GM23248 (cell line): ENCODE data around the gene TRIP6. TPM values are rescaled to one million over a fixed set of nuclear protein-coding genes. Genes with fewer than 3 reads are reported as not detected.

Experiments used
- DNase-seq: peaks from one replicate; pipeline ENCODE4 v3.0.0-alpha.2; 2015
- H2AFZ ChIP-seq: fragments of 200-600 bp; sonication (generic); 2 replicates; pipeline ENCODE4 v1.6.1; 2016; ENCODE audit warnings: antibody characterized with exemption
- H3F3A ChIP-seq: fragments of 200-600 bp; sonication (generic); 2 replicates; pipeline ENCODE4 v1.6.1; 2016; ENCODE audit warnings: mild to moderate bottlenecking, antibody characterized with exemption, mixed run types; ENCODE audit not compliant: insufficient read depth
- H3K27ac ChIP-seq: fragments of 200-600 bp; sonication (generic); 2 replicates; pipeline ENCODE4 v1.5.1; 2016; ENCODE audit warnings: mild to moderate bottlenecking
- H3K27me3 ChIP-seq: fragments of 200-600 bp; sonication (generic); replicated peaks from 2 replicates; pipeline ENCODE4 v1.6.1; 2016; ENCODE audit warnings: mild to moderate bottlenecking; ENCODE audit not compliant: insufficient read depth
- H3K36me3 ChIP-seq: fragments of 200-600 bp; sonication (generic); 2 replicates; pipeline ENCODE4 v1.6.1; 2016; ENCODE audit warnings: low read depth, mild to moderate bottlenecking
- H3K4me1 ChIP-seq: fragments of 200-600 bp; sonication (generic); 2 replicates; pipeline ENCODE4 v1.6.1; 2016; ENCODE audit warnings: mild to moderate bottlenecking; ENCODE audit not compliant: insufficient read depth
- H3K4me2 ChIP-seq: fragments of 200-600 bp; sonication (generic); one replicate; pipeline ENCODE4 v1.6.1; 2016; ENCODE audit warnings: mild to moderate bottlenecking; ENCODE audit not compliant: unreplicated experiment
- H3K4me3 ChIP-seq: fragments of 200-600 bp; sonication (generic); 2 replicates; pipeline ENCODE4 v1.5.1; 2016; ENCODE audit warnings: mild to moderate bottlenecking
- H3K79me2 ChIP-seq: fragments of 200-600 bp; sonication (generic); 2 replicates; pipeline ENCODE4 v1.6.1; 2016; ENCODE audit warnings: mild to moderate bottlenecking; ENCODE audit not compliant: insufficient read depth
- H3K9ac ChIP-seq: fragments of 200-600 bp; sonication (generic); 2 replicates; pipeline ENCODE4 v1.6.1; 2016; ENCODE audit warnings: mild to moderate bottlenecking
- H3K9me2 ChIP-seq: fragments of 200-600 bp; sonication (generic); 2 replicates; pipeline ENCODE4 v1.6.1; 2016; ENCODE audit warnings: mixed run types, mild to moderate bottlenecking, moderate library complexity; ENCODE audit not compliant: insufficient read depth
- H3K9me3 ChIP-seq: fragments of 200-600 bp; sonication (generic); one replicate; pipeline ENCODE4 v1.6.1; 2017; ENCODE audit warnings: low read depth
- H4K20me1 ChIP-seq: fragments of 200-600 bp; sonication (generic); 2 replicates; pipeline ENCODE4 v1.6.0; 2016; ENCODE audit not compliant: insufficient read depth
- EZH2 ChIP-seq: fragments of 200-600 bp; sonication (generic); IDR thresholded peaks from 2 replicates; pipeline ENCODE4 v1.6.1; 2018; ENCODE audit warnings: antibody characterized with exemption, mild to moderate bottlenecking; ENCODE audit not compliant: insufficient read depth, poor library complexity, severe bottlenecking
- EZH2phosphoT487 ChIP-seq: fragments of 200-600 bp; sonication (generic); IDR thresholded peaks from 2 replicates; pipeline ENCODE4 v1.6.1; 2018; ENCODE audit warnings: antibody characterized with exemption, moderate library complexity, mild to moderate bottlenecking, low read depth; ENCODE audit not compliant: insufficient read depth
- WGBS, 2 experiments: methylation state at CpG; one replicate each; pipeline ENCODE4 v1.1.6; 2015 to 2017; ENCODE audit warnings: low lambda C conversion rate in 2 of 2, low coverage in 1 of 2; ENCODE audit errors: missing lambda C conversion rate in 2 of 2; 5-methylcytosine and 5-hydroxymethylcytosine counted together
- in situ Hi-C: fragments of 300-500 bp; cut with MboI; formaldehyde crosslinking; loops from 2 replicates; pipeline ENCODE4 v1.15.0; 2020
- polyA plus RNA-seq: library from polyadenylated mRNA; unstranded; fragments of >200 nt; fragmentation: Nextera tagmentation; extraction: Ambion mirVana; gene quantifications from 2 replicates; pipeline ENCODE4 v1.2.1, GENCODE V29; 2016
- total RNA-seq: library from RNA; depleted of rRNA; stranded (reverse); fragments of >200 nt; shearing (Covaris generic); gene quantifications from 2 replicates; pipeline ENCODE4 v1.2.3, GENCODE V29; 2014

TRIP6 gene
- total and polyA plus RNA-seq, 2 experiments from 2014 or later: 68.6 to 113 TPM

DNA sequence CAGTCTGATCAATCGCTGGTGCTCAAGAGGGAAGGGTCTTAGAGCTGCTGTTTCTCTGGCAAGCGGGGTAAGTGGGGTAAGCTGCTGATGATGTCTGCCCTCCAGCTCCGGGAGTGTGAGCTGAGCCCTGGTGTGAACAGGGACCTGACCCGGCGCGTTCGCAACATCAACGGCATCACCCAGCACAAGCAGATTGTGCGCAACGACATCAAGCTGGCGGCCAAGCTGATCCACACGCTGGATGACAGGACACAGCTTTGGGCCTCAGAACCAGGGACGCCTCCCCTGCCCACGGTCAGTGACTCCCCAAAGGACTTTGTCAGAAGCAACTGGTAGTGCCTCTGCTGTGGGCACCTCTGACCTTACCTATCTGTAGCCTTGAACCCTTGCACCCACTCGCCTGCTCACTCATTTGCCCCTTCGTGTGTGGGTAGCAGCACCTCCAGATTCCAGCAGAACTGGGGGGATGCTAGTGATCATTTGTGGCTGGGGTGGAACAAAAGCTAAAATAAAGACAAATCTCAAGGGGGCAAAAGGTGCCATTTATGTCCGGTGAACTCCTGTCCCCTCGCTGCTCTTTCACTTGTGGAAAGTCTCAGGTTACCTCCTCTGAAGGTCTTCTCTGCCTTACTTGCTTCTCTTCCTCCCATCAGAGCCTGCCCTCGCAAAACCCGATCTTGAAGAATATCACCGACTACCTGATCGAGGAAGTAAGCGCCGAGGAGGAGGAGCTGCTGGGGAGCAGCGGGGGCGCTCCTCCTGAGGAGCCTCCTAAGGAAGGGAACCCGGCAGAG, 19.2 kb downstream of the TRIP6 start:
- no peaks in the 10 kb centered on the region for H4K20me1 ChIP-seq
- H3K4me2 ChIP-seq: no peak overlapping the region
- WGBS, 2 experiments: 94 to 95% methylated on average over 27 of the region's 27 CpGs
- peaks cover 46% of the 10 kb centered on the region for H3K36me3 ChIP-seq
- no peak overlapping the region for H3K4me3 ChIP-seq
- H3F3A ChIP-seq: peaks cover 27% of the 10 kb centered on the region; the same call in 1 of the 2 replicates
- peaks cover 48% of the 10 kb centered on the region for H3K79me2 ChIP-seq
- in situ Hi-C loops: no loop called here
- TF ChIP-seq EZH2phosphoT487 (no peak), EZH2 (no peak)
- H3K27me3 ChIP-seq: no peaks in the 10 kb centered on the region
- H3K4me1 ChIP-seq: peaks cover 11% of the 10 kb centered on the region
- no peaks in the 10 kb centered on the region for H3K9me2 ChIP-seq
- H2AFZ ChIP-seq: no peak overlapping the region
- no peak overlapping the region for H3K27ac ChIP-seq
- no peaks in the 10 kb centered on the region for H3K9me3 ChIP-seq
- no peak overlapping the region for H3K9ac ChIP-seq
- no peak for DNase-seq

- Histone ChIP-seq H3K27me3 (no peaks in the 10 kb centered on the region), H3K27ac (no peak overlapping the region), H3K4me3 (no peak overlapping the region), H3K36me3 (peaks cover 39% of the 10 kb centered on the region), H3K4me1 (peaks cover 11% of the 10 kb centered on the region), H2AFZ (no peak overlapping the region), H3K9me3 (no peaks in the 10 kb centered on the region), H3K9me2 (no peaks in the 10 kb centered on the region), H3K79me2 (peaks cover 41% of the 10 kb centered on the region), H3K9ac (no peak overlapping the region), H3K4me2 (no peak overlapping the region), H3F3A (peaks cover 31% of the 10 kb centered on the region; the same call in 1 of the 2 replicates), H4K20me1 (no peaks in the 10 kb centered on the region)
- 86 to 89% methylated on average over 25 of the region's 25 CpGs for WGBS, 2 experiments
- in situ Hi-C loops: no loop called here
- DNase-seq: no peak
- TF ChIP-seq EZH2phosphoT487: no peak
- no peak for TF ChIP-seq EZH2
Observed at GRCh38 chr7:100886936-100887515, 19.8 kb downstream of the TRIP6 start.

GRCh38 chr7:100887516-100888290, 20.5 kb downstream of the TRIP6 start:
- 85% methylated on average over 16 to 21 of the region's 21 CpGs for WGBS, 2 experiments
- no peaks in the 10 kb centered on the region for H3K9me2 ChIP-seq
- peak overlapping the region; percentile 94 for H3K9ac ChIP-seq
- H4K20me1 ChIP-seq: no peaks in the 10 kb centered on the region
- H3K27me3 ChIP-seq: no peaks in the 10 kb centered on the region
- TF ChIP-seq EZH2 (no peak), EZH2phosphoT487 (no peak)
- H3F3A ChIP-seq: peaks cover 31% of the 10 kb centered on the region; the same call in 1 of the 2 replicates
- H3K36me3 ChIP-seq: peaks cover 35% of the 10 kb centered on the region
- no peak overlapping the region for H2AFZ ChIP-seq
- H3K79me2 ChIP-seq: peaks cover 36% of the 10 kb centered on the region
- no peak for DNase-seq
- in situ Hi-C loops: no loop called here
- H3K4me2 ChIP-seq: peak overlapping the region; percentile 84
- H3K4me3 ChIP-seq: peak overlapping the region; percentile 82
- H3K4me1 ChIP-seq: peaks cover 11% of the 10 kb centered on the region
- no peaks in the 10 kb centered on the region for H3K9me3 ChIP-seq
- no peak overlapping the region for H3K27ac ChIP-seq

- peak overlapping the region; percentile 77 for H3K27ac ChIP-seq
- peak overlapping the region; percentile 82 for H3K4me3 ChIP-seq
- peaks cover 32% of the 10 kb centered on the region for H3K36me3 ChIP-seq
- 67% methylated on average over 17 to 18 of the region's 18 CpGs for WGBS, 2 experiments
- TF ChIP-seq EZH2phosphoT487 (no peak), EZH2 (no peak)
- peak overlapping the region; percentile 94 for H3K9ac ChIP-seq
- H2AFZ ChIP-seq: no peak overlapping the region
- H3K4me2 ChIP-seq: peak overlapping the region; percentile 84
- peaks cover 23% of the 10 kb centered on the region; the same call in 1 of the 2 replicates for H3F3A ChIP-seq
- peak; percentile 43 for DNase-seq
- peaks cover 11% of the 10 kb centered on the region for H3K4me1 ChIP-seq
- H3K27me3 ChIP-seq: no peaks in the 10 kb centered on the region
- H3K79me2 ChIP-seq: peaks cover 30% of the 10 kb centered on the region
- no peaks in the 10 kb centered on the region for H4K20me1 ChIP-seq
- H3K9me2 ChIP-seq: no peaks in the 10 kb centered on the region
- no peaks in the 10 kb centered on the region for H3K9me3 ChIP-seq
- in situ Hi-C loops: no loop called here
Observed at GRCh38 chr7:100888291-100888987, 21.3 kb downstream of the TRIP6 start.
